Keratinocyte (primary cell): Measurements from ENCODE around the gene PHIP.

Source experiments
- EZH2 ChIP-seq: IDR thresholded peaks from one replicate; pipeline ENCODE4 v1.6.1; 2012; ENCODE audit warnings: inconsistent platforms, mild to moderate bottlenecking, low read length, moderate library complexity
- TF ChIP-seq, protein P1 (sequence below), 3 experiments: IDR thresholded peaks in 1 of 3; conservative IDR thresholded peaks in 1 of 3; optimal IDR thresholded peaks in 1 of 3; 2 replicates in 2 of 3; 3 replicates in 1 of 3; pipeline versions ENCODE3 to v1.5.1; 2011; ENCODE audit warnings: low read length in 3 of 3, mild to moderate bottlenecking in 3 of 3, moderate library complexity in 2 of 3, control low read depth in 1 of 3, inconsistent platforms in 1 of 3; ENCODE audit not compliant: insufficient read depth in 2 of 3; ENCODE audit errors: extremely low read depth in 1 of 3

DNA sequence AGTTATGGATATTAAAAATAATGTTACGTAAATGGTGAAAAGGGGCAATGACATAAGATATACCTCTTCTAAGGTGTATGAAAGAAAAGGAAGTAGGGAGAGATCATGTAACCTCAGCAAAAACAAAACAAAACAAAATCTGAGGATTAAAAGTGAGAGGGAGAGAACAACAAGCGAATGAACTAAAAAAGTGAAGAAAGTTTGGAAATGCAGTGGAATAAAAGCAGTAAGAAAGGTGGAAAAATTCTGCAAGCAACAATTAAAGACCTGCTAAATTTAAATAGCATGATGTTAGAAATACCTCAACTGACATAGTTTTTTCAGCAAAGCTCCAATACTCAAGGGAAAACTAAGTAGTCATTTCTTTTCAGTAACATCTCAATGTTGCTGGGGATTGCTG is 48.0 kb downstream of the PHIP start:
- TF ChIP-seq, protein P1, sequence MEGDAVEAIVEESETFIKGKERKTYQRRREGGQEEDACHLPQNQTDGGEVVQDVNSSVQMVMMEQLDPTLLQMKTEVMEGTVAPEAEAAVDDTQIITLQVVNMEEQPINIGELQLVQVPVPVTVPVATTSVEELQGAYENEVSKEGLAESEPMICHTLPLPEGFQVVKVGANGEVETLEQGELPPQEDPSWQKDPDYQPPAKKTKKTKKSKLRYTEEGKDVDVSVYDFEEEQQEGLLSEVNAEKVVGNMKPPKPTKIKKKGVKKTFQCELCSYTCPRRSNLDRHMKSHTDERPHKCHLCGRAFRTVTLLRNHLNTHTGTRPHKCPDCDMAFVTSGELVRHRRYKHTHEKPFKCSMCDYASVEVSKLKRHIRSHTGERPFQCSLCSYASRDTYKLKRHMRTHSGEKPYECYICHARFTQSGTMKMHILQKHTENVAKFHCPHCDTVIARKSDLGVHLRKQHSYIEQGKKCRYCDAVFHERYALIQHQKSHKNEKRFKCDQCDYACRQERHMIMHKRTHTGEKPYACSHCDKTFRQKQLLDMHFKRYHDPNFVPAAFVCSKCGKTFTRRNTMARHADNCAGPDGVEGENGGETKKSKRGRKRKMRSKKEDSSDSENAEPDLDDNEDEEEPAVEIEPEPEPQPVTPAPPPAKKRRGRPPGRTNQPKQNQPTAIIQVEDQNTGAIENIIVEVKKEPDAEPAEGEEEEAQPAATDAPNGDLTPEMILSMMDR (optimal IDR thresholded peaks at IDR 0.05 in 1 of 3, IDR thresholded peaks at IDR 0.05 in 1 of 3, conservative IDR thresholded peaks at IDR 0.05 in 1 of 3; ENCODE audit: extremely low read depth in 1 of 3, insufficient read depth in 2 of 3, low read length in 3 of 3), result no peak
- no peak for TF ChIP-seq EZH2
